Spleen (tissue), 7 donors: ENCODE results near the gene NCKIPSD.

Experiments
- POLR2A ChIP-seq, 3 donors: fragments of 450-650 bp; IDR thresholded peaks; one replicate each; pipeline ENCODE4 v1.5.1; 2017; ENCODE audit warnings: antibody characterized with exemption in 3 of 3, mild to moderate bottlenecking in 1 of 3
- POLR2AphosphoS5 ChIP-seq, 3 donors: sonication (generic); formaldehyde crosslinking; IDR thresholded peaks; one replicate each; pipeline ENCODE4 v1.5.1; 2017; ENCODE audit warnings: antibody characterized with exemption in 3 of 3
- TF ChIP-seq, protein P1 (sequence below), 11 experiments: fragments of 200-600 bp in 7 of 11; fragments of 450-650 bp in 4 of 11; sonication (generic) in 4 of 11; IDR thresholded peaks in 8 of 11; conservative IDR thresholded peaks in 3 of 11; 1 replicate in 7 of 11; 2 replicates in 4 of 11; pipeline versions ENCODE4 v1.4.0 to v1.8.0; 2016 to 2021; ENCODE audit warnings: antibody characterized with exemption in 11 of 11, inconsistent platforms in 4 of 11, mild to moderate bottlenecking in 1 of 11
- donor health status: DM: no; HTN: no; CAD: no; lungs with moderate emphysema.
- donor health status: DM: no; HTN: no; CAD: no.
- donor health status: DM: no; HTN: no; CAD: no.

DNA sequence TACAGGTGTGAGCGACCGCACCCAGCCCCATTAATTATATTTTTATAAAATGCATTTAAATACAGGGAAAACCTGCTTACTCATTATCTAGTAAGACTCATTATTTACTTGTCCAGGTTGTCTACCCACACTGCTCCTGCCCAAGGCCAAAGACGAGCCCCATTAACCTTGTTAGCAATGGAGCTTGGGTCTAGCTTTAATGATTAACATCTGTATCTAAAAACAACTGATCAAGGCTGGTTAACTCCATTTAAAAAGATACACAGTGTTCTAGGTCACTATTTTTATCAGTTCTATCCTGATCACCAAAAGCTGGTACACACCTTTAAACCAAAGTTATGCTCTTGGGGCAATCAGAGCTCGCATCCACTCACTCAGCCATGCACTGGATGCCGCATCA lies 10.4 kb upstream of the NCKIPSD start:
- TF ChIP-seq, protein P1, sequence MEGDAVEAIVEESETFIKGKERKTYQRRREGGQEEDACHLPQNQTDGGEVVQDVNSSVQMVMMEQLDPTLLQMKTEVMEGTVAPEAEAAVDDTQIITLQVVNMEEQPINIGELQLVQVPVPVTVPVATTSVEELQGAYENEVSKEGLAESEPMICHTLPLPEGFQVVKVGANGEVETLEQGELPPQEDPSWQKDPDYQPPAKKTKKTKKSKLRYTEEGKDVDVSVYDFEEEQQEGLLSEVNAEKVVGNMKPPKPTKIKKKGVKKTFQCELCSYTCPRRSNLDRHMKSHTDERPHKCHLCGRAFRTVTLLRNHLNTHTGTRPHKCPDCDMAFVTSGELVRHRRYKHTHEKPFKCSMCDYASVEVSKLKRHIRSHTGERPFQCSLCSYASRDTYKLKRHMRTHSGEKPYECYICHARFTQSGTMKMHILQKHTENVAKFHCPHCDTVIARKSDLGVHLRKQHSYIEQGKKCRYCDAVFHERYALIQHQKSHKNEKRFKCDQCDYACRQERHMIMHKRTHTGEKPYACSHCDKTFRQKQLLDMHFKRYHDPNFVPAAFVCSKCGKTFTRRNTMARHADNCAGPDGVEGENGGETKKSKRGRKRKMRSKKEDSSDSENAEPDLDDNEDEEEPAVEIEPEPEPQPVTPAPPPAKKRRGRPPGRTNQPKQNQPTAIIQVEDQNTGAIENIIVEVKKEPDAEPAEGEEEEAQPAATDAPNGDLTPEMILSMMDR (IDR thresholded peaks at IDR 0.05 in 8 of 11, conservative IDR thresholded peaks at IDR 0.05 in 3 of 11): no peak
- TF ChIP-seq POLR2A (IDR thresholded peaks at IDR 0.05) (no peak), POLR2AphosphoS5 (IDR thresholded peaks at IDR 0.05) (no peak)
